HG03521 (cell line): Measurements from ENCODE around the gene JAZF1.

Experiments
- ATAC-seq: cut with Tn5 transposase; IDR thresholded peaks from one replicate; pipeline ENCODE4 v1.9.1; 2021; ENCODE audit warnings: mild to moderate bottlenecking, moderate library complexity; ENCODE audit not compliant: unreplicated experiment

Gene JAZF1

DNA sequence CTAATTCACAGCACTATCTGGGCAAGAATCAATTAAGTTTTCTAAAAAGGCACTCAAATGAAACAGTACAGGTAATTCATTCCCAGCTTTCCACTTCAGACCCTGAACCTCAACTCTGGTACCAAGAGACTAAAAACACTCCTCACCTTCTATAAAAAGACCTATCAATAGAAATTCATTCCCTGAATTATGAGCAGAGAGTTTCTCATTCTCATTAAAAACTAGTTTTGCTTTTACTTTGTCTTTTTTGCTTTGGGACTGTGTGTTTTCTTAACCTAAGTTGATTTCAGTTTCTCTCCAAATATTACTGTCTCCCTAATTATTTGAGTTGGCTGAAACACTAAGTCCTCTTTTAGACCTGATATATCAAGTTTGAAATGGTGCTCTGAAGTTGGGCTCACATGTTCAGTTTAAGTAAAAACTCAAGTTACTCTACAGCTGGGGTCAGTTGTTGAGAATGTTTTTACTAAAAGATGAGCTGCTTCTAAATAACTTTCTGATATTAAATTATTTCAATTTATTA, 189.5 kb downstream of the JAZF1 start:
- ATAC-seq, result no peak

DNA sequence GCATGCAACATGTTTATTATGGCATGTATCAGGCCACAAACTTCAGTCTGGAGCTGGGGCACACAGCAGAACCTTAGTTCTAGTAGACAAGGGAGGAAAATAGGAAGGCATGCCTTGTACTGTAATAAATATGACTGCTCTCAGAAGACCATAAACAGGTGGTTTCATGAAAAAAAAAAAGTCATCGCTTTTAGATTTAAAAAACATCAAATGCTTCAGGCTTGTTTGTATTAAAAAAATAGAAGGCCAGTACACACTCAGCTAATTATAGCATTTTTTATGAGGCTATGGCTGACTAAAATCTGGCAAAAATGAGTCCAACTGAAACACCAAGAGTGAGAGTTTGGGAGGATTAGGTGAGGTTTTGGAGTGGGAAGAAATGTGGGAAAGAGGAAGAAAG, 204.1 kb downstream of the JAZF1 start:
- no peak for ATAC-seq

DNA sequence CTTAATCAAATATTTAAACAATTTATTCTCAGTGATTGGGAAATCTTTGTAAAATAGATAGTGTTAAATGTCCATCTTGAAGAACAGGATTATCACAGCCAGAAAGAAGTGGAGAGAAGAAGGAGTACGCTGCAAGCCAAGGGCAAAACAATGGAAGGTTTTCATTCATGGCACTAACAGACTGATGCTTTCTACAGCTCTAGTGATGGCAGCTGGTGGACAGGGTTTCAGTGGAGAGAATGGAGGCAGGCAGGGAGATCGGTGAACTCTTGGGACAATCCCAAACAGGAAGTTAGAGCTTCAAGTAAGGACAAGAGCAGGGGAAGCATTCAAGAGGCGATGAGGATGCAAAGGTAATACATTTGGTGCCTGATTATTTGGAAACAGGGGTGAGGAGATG, 207.0 kb downstream of the JAZF1 start:
- no peak for ATAC-seq

DNA sequence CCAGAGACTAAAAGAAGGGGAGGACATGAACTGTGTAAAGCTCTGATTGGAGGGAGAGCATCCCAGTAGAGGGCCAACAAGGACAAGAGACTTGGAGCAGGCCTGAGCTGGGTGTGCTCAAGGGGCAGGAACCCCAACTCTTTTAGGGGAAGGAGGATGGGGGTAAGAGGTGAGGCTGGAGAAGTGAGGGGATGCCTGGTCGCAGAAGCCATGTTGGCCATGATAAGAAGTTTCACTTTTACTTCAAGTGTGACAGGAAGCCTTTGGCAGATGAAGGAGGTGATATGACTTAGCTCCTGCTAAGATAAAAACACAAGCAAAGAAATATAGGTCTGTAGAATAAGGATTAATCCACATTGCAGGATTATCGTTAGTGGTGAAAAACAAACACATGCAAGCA, 208.3 kb downstream of the JAZF1 start:
- no peak for ATAC-seq

DNA sequence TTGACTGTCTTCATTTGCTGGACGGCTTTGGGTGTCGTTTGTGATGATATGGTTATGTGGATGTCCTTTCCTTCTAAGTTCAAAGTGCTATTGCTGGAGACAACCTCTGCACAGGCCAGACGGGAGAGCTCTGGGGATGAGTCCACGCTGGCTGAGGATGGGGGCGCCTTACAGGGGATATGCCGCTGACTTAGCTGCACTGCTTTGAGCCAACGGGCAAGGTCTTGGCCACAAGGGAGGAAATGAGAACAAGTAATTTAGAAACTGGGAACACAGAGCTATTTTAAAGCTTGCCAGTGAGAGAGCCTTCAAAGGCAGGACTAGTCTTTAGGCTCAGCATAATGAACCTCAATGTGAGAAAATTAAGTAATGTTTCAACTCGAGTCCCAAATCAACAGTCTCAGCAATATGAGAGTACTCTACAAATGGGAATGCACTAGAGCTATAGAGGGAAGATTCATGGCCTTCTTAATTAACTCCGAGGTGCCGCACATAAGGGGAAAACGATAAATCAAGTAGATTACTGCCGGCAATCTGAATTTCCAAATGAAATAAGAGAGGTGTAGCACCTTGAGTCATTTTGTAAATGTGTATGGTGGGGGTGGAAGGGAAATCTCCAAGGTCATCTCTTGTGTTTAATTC, 209.3 kb downstream of the JAZF1 start:
- peak; percentile 66 for ATAC-seq

DNA sequence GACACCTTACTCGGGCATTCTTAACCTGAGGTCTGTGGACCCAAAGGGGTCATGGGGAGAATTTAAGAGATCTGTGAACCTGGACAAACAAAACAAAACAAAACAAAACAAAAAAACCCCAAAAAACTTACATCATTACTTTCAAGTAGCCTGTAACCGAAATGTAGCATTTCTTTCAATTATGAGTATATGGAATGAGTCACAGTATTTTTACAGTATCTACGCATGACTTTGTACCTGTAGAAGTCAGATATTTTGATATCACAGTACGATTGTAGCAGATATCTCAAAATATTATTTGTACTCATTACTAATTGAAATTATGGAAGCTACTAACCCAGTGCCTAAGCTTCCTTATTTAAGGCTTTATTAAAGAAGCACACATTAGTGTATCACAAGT, 210.2 kb downstream of the JAZF1 start:
- ATAC-seq, result no peak

DNA sequence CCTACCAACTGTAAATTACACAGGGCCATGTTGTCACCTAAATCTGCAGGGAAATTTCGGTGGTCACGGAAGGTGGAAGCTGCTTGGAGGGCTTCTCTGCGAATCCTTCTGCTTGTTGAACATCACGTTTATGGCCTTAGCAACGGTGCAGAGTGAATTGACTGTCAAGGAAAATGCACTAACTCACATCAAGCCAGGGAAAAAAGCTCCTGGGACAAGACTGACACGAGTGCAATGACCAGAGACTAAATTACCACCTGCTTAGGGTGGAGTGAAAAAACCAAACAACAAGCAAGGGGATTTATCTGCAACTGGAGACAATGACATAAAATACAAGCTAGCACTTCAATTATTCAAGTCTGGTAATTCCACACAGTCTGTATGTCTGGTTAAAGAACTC, 211.2 kb downstream of the JAZF1 start:
- ATAC-seq, result no peak

DNA sequence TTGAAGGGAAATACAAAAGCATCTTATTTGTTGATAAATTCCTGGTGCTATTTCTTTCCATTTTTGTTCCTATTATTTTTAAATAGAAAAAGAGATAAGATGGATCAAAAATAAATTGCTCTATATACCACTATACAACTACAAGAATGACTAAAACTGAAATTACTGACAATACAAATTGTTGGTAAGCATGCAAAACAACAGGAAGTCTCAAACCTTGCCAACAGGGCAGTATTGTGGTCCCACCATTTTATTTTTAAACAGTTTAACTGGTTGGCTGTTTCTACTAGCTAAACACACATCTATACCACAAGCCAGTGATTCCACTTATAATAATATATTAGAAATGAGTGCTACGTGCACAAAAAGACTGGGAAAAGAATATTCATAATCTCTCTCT, 213.0 kb downstream of the JAZF1 start:
- no peak for ATAC-seq

DNA sequence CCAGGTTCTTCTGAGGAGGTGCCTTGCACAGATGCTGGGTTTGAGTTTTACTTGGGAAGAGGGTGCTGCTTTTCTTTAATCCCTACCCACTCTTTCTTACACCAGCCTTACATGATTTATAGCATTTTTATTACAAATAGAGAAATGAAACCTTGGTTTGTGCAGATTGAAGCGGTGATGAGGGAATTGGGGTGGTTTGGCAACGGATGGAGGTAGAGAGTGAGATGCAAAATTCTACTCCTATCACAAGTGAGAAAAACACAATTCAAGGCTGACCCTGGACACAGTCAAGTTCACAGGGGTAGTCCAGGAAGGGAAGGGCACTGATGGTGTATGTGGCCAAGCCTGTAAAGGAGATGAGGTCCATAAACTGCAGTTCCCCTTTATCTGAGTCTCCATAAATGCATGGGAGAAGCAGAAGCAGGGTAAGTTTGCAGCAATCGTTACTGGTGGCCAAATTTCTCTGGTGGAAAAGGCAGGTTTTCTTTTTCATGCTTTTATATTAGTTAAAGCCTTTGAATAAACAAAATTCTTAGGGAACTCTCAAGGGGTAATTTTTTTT, 214.3 kb downstream of the JAZF1 start:
- no peak for ATAC-seq

DNA sequence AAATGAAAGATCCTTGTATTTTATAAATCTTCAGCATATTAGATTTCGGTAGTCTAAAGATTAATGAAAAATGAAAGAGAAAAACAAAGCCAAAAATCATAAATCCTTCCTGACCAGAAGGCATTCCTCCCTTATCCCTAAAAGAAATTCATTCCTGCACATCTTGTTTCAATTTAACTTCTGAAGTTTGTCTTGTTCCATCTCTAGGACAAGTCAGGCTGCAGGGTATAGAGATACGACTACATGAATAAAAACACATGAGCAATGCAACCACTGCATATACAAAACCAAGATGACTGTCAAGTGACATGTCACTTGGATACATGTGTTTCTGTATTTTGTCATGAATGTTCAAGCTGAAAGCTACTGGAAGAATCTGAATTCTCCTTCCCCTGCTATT, 214.9 kb downstream of the JAZF1 start:
- ATAC-seq, result no peak

DNA sequence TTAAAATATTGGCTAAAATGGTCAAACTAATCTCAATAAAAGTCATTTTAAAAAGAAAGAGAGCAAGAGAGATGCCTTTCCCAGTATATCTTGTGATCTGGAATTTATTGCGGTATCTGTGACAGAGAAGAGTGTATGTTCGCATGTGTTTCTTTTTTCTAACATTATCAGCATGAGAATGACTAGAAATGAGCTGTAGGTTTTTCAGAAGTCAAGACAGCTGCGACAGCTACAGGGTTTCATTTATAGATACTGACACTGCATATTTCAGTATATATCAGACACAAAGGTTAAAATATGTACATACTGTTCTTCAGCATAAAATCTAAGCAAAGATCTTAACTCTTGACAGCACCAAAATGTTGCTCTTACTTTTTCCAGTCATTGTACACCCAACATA, 215.8 kb downstream of the JAZF1 start:
- ATAC-seq, result no peak

DNA sequence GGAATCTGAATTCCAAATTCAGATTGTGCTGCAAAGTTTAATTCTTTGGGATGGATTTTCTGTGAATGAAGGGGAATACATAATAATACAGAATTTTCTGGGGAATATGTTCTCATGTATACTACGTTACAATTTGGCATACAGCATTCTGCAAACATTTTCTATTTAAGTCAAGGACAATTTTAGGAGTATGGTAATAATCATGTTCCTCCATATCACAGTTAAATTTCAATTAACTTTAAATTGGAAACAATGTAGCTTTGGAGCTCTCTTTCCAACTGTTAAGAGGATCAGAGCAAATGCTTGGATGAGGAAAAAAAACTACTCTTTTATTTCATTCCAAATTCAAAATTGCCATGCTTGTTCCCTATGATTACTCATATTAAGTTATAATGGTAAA, 217.5 kb downstream of the JAZF1 start:
- ATAC-seq, result no peak

DNA sequence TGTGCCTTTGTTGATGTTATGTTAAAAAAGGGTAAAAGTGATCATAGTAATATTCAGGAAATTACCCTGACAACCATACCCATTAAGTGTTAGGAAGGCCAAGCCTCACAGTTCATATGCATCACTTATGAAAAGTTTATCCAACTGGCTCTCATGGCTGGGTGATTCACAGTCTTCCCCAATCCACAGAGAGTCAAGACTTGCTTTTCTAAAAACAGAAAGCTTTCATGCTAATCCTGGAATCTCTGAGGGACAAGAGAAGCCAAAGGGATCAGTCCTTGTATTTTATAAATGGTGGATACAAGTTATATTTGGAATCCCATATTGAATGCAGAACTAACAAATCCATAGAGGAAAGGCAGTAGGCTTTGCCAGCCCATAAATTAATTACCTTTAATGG, 218.3 kb downstream of the JAZF1 start:
- no peak for ATAC-seq

DNA sequence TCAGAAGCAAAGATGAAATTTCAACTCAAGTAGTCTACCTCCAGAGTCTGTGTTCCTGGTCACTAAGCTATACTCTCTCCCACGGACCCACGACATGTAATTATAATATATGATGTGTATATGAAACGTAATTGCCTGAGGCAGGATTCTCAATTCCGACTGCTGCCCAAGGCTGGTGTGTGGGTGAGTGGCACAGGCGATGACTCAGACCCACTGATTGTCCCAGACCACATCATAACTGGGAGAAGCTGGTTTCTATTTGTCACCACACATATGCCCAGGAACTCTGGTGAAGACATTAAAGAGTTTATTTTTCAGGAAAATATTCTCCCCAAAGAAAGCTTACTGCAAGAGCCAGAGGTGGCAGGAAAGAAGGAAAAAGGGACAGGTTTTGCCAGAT, 219.3 kb downstream of the JAZF1 start:
- ATAC-seq, result no peak

DNA sequence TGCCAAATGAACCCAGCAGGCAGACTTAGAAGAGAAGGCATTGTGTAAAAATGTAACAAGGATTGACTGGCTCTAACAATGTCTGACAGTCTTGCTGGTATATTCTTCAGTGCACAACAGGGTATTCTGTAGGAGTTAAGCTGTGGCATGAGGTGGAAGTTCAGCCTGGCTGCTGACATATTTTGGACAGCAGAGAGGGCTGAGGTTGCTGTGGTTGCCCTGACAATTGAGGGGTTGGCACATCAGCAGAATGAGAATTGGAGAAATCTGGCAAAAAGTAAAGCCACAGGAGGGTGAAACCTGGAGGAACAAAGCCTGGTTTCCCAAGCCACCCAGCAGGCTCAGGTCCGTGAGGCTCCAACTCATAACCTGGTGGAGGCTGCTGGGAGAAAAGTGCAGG, 220.2 kb downstream of the JAZF1 start:
- no peak for ATAC-seq

DNA sequence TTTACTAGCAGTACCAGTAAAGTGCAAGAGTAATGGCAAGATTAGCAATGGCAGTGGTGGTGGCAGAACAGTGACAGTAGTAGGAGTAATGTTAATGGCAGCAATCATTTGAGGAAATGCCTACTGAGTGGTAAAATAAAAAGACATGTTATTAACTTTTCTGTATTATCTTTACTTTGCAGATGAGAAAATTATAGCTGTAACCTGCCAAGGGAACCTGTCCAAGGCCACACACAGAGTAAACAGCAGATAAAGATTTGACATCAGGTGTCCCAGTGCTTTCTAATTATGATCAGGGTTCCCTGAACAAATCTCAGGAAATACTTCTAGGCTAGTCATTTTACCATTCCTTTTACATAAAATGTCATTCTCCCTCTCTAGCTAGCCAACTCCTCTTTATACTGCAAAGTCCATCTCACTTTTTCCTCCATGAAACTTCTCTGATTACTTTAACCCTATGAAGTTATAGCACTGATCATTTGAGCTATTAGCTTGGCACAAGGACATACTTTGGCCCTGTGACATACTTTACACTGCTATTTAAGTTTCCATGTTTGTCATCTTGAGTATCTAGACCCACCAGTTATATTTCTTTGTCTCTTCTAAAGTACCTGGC, 221.6 kb downstream of the JAZF1 start:
- ATAC-seq, result no peak

DNA sequence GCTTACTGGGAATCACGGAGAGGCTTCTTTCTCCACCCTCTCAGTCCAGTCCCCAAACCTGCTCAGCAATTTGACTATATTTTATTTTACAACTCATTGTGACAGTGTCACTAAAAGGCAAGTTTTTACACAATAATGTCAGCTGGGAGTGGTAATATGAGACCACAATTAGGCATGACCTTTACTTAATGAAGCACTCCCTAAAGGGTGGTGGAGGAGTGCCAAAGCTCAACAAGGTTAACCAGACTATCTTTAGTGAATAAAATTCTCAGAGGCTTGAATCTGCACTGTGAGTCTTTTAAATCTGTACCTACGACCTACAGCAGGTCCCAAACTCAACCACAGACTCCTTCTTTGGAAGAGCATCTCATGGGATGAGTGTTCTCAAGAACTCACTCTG, 225.0 kb downstream of the JAZF1 start:
- no peak for ATAC-seq

DNA sequence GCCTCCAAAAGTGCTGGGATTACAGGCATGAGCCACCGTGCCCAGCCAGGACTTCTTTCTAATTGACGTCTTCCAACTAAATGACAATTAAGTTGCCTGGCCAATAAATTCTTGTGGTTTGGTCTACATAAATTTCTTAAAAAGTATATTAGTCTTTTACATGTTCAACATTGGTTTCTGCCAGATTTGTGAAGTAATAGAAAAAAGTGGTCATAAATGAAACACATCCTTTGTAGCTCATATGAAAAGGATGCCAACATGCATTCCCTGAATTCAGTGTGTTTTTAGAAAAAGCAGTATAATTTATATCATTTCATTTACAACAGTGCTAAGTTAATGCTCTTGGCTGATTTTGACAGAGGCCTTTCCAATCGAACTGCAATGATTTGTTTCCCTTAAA, 225.6 kb downstream of the JAZF1 start:
- no peak for ATAC-seq

DNA sequence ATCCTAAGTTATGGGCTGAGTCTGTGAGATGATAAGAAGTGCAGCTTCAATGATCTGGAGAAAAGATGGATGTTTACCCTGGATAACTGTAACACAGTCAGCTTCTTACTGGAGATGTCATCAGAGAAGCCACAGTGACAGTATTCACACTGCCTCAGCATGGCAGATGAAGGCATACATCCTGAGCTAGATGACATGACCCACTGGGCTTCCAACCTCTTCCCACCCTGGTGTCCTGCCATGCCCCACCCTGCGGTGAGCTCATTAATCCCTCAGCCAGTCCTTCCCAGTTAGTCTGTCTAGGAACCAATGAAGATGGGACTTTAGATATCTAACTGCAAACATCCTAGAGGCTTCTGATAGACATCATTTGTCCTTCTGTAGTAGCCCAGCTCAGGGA, 226.8 kb downstream of the JAZF1 start:
- ATAC-seq, result no peak

DNA sequence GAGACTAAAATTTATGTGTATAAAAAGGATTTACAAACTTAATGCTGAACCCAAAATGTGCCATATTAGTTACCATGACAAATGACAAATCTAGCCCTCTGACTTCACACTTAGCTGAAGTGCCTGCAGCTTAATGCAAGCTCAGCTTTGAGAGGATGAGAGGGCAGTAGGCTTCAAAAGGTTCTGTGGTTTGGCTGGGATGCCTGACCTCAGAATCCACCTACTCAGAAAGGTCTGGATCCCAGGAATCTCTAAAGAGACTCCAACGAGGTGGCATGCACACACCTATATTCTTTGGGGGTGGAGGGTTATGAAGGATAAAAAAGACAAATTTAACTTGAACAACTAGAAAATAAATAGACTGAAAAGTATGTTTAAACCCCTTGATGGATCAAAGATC, 227.2 kb downstream of the JAZF1 start:
- no peak for ATAC-seq

DNA sequence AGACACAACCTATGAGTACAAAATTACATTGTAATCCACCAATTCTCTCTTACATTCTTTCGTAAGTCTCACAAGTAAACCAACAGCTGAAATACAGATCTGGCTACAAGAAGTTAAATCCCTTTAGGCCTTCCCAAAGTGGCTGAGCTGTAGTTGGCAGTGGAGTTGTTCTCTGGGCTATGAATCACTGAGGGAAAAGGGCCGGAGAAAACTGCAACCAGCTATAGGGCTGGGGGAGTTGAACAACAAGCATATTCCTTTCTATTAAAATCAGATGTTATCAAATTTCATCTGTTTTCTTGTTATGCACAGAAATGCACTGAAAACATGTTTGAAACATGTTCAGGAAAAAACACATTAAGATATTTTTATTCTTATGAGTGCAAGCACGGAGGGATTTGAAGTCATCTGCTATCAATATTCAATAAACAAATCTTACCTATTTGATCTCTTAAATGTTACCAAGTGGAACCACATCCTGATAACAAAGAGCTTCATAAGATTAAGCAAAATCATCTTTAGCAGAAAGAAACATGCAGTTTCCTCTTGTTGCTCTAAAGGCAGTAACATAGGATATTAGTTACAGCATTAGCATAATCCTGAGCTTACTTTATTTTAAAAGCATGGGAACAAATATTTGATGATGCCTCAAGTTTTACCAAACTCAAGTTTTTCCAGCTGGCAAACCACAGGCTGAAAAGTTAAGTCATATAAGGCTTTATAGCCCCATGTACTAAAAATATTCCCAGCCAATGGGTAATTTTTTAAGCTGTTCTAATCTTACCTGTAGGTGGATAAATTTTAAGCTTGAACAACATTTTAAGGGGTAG, 227.9 kb downstream of the JAZF1 start:
- ATAC-seq, result no peak

DNA sequence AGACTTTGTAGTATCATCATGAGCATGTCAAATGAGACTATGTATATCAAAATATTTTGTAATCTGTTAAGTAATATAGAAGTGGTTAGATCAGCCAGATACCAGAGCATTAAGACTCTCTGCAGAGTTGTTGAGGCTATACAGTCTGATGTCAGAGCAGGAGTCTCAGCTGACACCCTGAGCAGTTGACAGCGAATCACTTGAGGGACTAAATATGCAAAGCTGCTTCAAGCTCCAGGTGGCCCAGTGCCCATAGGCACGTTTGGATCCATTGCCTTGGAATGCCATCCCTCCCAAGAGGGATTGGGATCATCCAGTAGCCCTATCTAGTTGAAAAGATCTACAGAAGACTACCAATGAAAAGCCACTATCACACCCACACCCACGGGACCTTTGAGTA, 230.5 kb downstream of the JAZF1 start:
- no peak for ATAC-seq
